Measurements from ENCODE around the gene RITA1. TPM values are rescaled to one million over a fixed set of nuclear protein-coding genes. Genes with fewer than 3 reads are reported as not detected.
"Not testable (repeated sequence)": the region's sequence is repeated elsewhere in the genome, so short reads cannot be mapped to it uniquely, and the experiment has no call there.

The RITA1 gene
- total and polyA plus RNA-seq, 4 donors: 10.6 to 18.1 (median 14.9) TPM

DNA sequence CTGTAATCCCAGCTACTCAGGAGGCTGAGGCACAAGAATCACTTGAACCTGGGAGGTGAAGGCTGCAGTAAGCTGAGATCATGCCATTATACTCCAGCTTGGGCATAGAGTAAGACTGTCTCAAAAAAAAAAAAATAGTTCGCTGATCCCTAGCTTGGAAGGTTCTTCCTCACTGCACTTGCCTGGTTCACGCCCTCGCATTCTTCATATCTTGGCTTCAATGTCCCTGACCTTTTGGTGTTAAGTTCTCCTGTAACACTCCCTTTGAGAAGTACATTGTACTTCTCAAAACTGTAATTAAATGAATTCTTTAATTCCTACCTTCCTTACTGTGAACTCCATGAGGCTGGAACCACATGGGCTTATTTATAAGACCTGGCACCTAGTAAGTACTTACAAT is 19.3 kb downstream of the RITA1 start:
- no peak for DNase-seq (ENCODE audit: low spot score)
- H3K27ac ChIP-seq (ENCODE audit: low read depth in 1 of 2, low read length in 2 of 2): no peak overlapping the region
- H3K27me3 ChIP-seq (ENCODE audit: control insufficient read depth in 4 of 4, insufficient read depth in 4 of 4, low read length in 3 of 4): no peaks in the 10 kb centered on the region
- no peaks in the 10 kb centered on the region for H3K9me3 ChIP-seq (ENCODE audit: control insufficient read depth in 4 of 4, low read length in 3 of 4)
- H3K4me1 ChIP-seq (ENCODE audit: control insufficient read depth in 4 of 4, insufficient read depth in 4 of 4, low read length in 3 of 4): peaks cover 0 to 8% (median 0%) of the 10 kb centered on the region in 4 donors
- no peak for TF ChIP-seq JUND (IDR thresholded peaks at IDR 0.05)
- WGBS: 85% methylated on average over 3 of the region's 3 CpGs
- no peak overlapping the region for H3K9ac ChIP-seq (ENCODE audit: low read depth in 1 of 2, low read length in 2 of 2)
- H3K36me3 ChIP-seq (ENCODE audit: control insufficient read depth in 4 of 4, insufficient read depth in 3 of 4, low read depth in 1 of 4, low read length in 3 of 4): no peaks in the 10 kb centered on the region
- H3K4me3 ChIP-seq (ENCODE audit: low read depth in 1 of 3, low read length in 3 of 3): no peak overlapping the region

- not testable (repeated sequence) for DNase-seq (ENCODE audit: low spot score); H3K9ac ChIP-seq (ENCODE audit: low read depth in 1 of 2, low read length in 2 of 2); H3K27ac ChIP-seq (ENCODE audit: low read depth in 1 of 2, low read length in 2 of 2); H3K4me1 ChIP-seq (ENCODE audit: control insufficient read depth in 4 of 4, insufficient read depth in 4 of 4, low read length in 3 of 4); H3K27me3 ChIP-seq (ENCODE audit: control insufficient read depth in 4 of 4, insufficient read depth in 4 of 4, low read length in 3 of 4); H3K4me3 ChIP-seq (ENCODE audit: low read depth in 1 of 3, low read length in 3 of 3); H3K9me3 ChIP-seq (ENCODE audit: control insufficient read depth in 4 of 4, low read length in 3 of 4); H3K36me3 ChIP-seq (ENCODE audit: control insufficient read depth in 4 of 4, insufficient read depth in 3 of 4, low read depth in 1 of 4, low read length in 3 of 4)
- WGBS: over 99% methylated on average over 5 of the region's 5 CpGs
Measured at GRCh38 chr12:113206802-113207201, 21.3 kb downstream of the RITA1 start.

GRCh38 chr12:113207613-113208040 is 22.1 kb downstream of the RITA1 start:
- H3K9ac ChIP-seq (ENCODE audit: low read depth in 1 of 2, low read length in 2 of 2): no peak overlapping the region
- WGBS: 81% methylated on average over 6 of the region's 6 CpGs
- DNase-seq (ENCODE audit: low spot score): no peak
- no peaks in the 10 kb centered on the region for H3K27me3 ChIP-seq (ENCODE audit: control insufficient read depth in 4 of 4, insufficient read depth in 4 of 4, low read length in 3 of 4)
- no peaks in the 10 kb centered on the region for H3K9me3 ChIP-seq (ENCODE audit: control insufficient read depth in 4 of 4, low read length in 3 of 4)
- H3K27ac ChIP-seq (ENCODE audit: low read depth in 1 of 2, low read length in 2 of 2): no peak overlapping the region
- no peaks in the 10 kb centered on the region for H3K36me3 ChIP-seq (ENCODE audit: control insufficient read depth in 4 of 4, insufficient read depth in 3 of 4, low read depth in 1 of 4, low read length in 3 of 4)
- H3K4me3 ChIP-seq (ENCODE audit: low read depth in 1 of 3, low read length in 3 of 3): no peak overlapping the region
- TF ChIP-seq GABPA (IDR thresholded peaks at IDR 0.05 in 1 of 2, conservative IDR thresholded peaks at IDR 0.05 in 1 of 2): no peak
- no peak for TF ChIP-seq HNF4A (conservative IDR thresholded peaks at IDR 0.05)
- TF ChIP-seq TAF1 (conservative IDR thresholded peaks at IDR 0.05): no peak
- TF ChIP-seq JUND (IDR thresholded peaks at IDR 0.05): no peak
- peaks cover 0 to 8% (median 0%) of the 10 kb centered on the region in 4 donors for H3K4me1 ChIP-seq (ENCODE audit: control insufficient read depth in 4 of 4, insufficient read depth in 4 of 4, low read length in 3 of 4)

DNA sequence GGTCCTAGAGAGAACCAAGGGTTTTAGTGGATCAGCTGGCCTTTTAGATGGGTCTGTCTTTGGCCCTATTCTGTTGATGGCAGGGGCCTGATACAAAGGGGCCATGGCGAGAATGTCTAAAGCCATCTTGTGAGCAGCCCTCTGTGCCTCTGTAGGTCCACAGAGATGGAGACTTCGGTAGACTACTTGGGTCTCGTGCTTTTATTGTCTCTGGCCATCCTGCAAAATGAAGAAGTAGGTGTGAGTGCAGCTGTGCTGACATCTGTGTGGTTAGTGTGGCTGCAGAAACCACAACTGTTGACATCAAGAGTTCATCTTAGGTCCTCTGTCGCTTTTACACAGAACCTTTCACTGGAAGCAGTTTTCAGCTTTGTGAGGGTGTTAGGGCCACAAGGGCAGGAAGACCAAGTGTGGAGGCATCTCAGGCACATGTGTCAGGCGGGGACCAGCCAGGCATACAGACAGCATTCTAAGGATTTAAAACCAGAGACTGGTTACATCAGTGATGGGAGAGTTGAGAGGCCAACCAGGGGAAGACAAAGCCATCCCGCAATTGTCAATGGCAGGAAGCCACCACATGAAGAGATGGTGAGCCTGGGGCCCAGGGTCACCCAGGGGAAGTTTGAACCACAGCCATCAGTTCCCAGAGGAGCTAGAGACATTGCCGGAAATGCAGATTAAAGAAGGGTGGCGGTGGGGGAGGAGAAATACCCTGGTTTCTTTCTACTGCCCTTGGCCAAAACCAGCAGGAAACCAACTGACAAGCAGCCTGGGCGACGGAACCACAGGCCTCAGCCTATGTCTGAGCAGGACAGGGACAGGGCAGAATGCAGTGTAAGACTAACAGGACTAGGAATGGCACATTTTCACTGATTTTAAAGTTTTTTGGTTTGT is 22.8 kb downstream of the RITA1 start:
- DNase-seq (ENCODE audit: low spot score): no peak
- 68% methylated on average over 10 of the region's 10 CpGs for WGBS
- Histone ChIP-seq H3K36me3 (ENCODE audit: control insufficient read depth in 4 of 4, insufficient read depth in 3 of 4, low read depth in 1 of 4, low read length in 3 of 4) (no peaks in the 10 kb centered on the region), H3K27ac (ENCODE audit: low read depth in 1 of 2, low read length in 2 of 2) (peak overlapping the region; percentile 11 to 42), H3K4me1 (ENCODE audit: control insufficient read depth in 4 of 4, insufficient read depth in 4 of 4, low read length in 3 of 4) (peaks cover 0 to 8% (median 0%) of the 10 kb centered on the region in 4 donors), H3K9ac (ENCODE audit: low read depth in 1 of 2, low read length in 2 of 2) (no peak overlapping the region), H3K27me3 (ENCODE audit: control insufficient read depth in 4 of 4, insufficient read depth in 4 of 4, low read length in 3 of 4) (no peaks in the 10 kb centered on the region), H3K4me3 (ENCODE audit: low read depth in 1 of 3, low read length in 3 of 3) (no peak overlapping the region), H3K9me3 (ENCODE audit: control insufficient read depth in 4 of 4, low read length in 3 of 4) (no peaks in the 10 kb centered on the region)
- TF ChIP-seq NR2F2 (IDR thresholded peaks at IDR 0.05) (peak; percentile 76), SP1 (IDR thresholded peaks at IDR 0.05) (peak; percentile 44), HNF4A (conservative IDR thresholded peaks at IDR 0.05) (no peak), RXRA (IDR thresholded peaks at IDR 0.05) (peak in 1 of 2 donors; percentile 16), ZBTB33 (IDR thresholded peaks at IDR 0.05) (no peak), ATF3 (IDR thresholded peaks at IDR 0.05) (no peak)
- TF ChIP-seq, protein P1, sequence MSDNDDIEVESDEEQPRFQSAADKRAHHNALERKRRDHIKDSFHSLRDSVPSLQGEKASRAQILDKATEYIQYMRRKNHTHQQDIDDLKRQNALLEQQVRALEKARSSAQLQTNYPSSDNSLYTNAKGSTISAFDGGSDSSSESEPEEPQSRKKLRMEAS (IDR thresholded peaks at IDR 0.05): no peak
